K562 (cell line): ENCODE measurements around the gene DYRK4.

Source experiments
- EZH2 ChIP-seq: IDR thresholded peaks from 2 replicates; pipeline ENCODE4 v1.6.1; 2012; ENCODE audit warnings: low read depth, mild to moderate bottlenecking, inconsistent platforms, low read length, borderline replicate concordance
- HDGF ChIP-seq: fragments of 450-650 bp; IDR thresholded peaks from 2 replicates; pipeline ENCODE4 v1.6.1; 2016
- ILF3 ChIP-seq: fragments of 450-650 bp; IDR thresholded peaks from 2 replicates; pipeline ENCODE4 v1.6.1; 2018; ENCODE audit warnings: antibody characterized with exemption, mild to moderate bottlenecking, moderate library complexity, borderline replicate concordance
- MYC ChIP-seq, 2 experiments: fragments of 250-450 bp in 1 of 2; sonication (Bioruptor Pico) in 1 of 2; IDR thresholded peaks; 2 replicates each; pipeline versions ENCODE4 v1.5.1 to v1.6.1; 2012 to 2021; ENCODE audit warnings: low read depth in 2 of 2, borderline replicate concordance in 1 of 2, improper control_type of control experiment in 1 of 2, low read length in 1 of 2, mild to moderate bottlenecking in 1 of 2, moderate library complexity in 1 of 2
- MYNN ChIP-seq, 2 experiments: sonication (generic); formaldehyde crosslinking in 1 of 2; IDR thresholded peaks; 2 replicates each; pipeline versions ENCODE4 v1.5.0 to v1.6.1; 2016 to 2020; ENCODE audit warnings: antibody characterized with exemption in 1 of 2, missing genetic modification reagents in 1 of 2
- RFX1 ChIP-seq: fragments of 450-650 bp; IDR thresholded peaks from 2 replicates; pipeline ENCODE4 v1.6.1; 2016; ENCODE audit warnings: mild to moderate bottlenecking, moderate library complexity
- TAF7 ChIP-seq: fragments of 450-650 bp; IDR thresholded peaks from 2 replicates; pipeline ENCODE4 v1.6.1; 2016; ENCODE audit warnings: missing genetic modification characterization, missing compliant biosample characterization
- TCF7L2 ChIP-seq: fragments of 150-350 bp; IDR thresholded peaks from 2 replicates; pipeline ENCODE4 v1.6.1; 2016; ENCODE audit warnings: low read depth, mild to moderate bottlenecking, low read length, moderate library complexity
- ZNF134 ChIP-seq: fragments of 250-450 bp; sonication (Bioruptor Pico); conservative IDR thresholded peaks from 2 replicates; pipeline ENCODE4 v1.4.0; 2020
- TF ChIP-seq, protein P1 (sequence below): sonication (generic); formaldehyde crosslinking; IDR thresholded peaks from 2 replicates; pipeline ENCODE4 v1.8.1; 2023; ENCODE audit warnings: mild to moderate bottlenecking, missing genetic modification reagents
- TF ChIP-seq, protein P2 (sequence below), 3 experiments: IDR thresholded peaks in 2 of 3; conservative IDR thresholded peaks in 1 of 3; 2 replicates each; pipeline ENCODE4 v1.5.1; 2011 to 2012; ENCODE audit warnings: low read length in 3 of 3, mild to moderate bottlenecking in 3 of 3, control low read depth in 2 of 3, improper control_type of control experiment in 1 of 3, inconsistent platforms in 1 of 3, low read depth in 1 of 3, mixed read lengths in 1 of 3, moderate library complexity in 1 of 3; ENCODE audit not compliant: insufficient read depth in 2 of 3

- TF ChIP-seq, protein P1, sequence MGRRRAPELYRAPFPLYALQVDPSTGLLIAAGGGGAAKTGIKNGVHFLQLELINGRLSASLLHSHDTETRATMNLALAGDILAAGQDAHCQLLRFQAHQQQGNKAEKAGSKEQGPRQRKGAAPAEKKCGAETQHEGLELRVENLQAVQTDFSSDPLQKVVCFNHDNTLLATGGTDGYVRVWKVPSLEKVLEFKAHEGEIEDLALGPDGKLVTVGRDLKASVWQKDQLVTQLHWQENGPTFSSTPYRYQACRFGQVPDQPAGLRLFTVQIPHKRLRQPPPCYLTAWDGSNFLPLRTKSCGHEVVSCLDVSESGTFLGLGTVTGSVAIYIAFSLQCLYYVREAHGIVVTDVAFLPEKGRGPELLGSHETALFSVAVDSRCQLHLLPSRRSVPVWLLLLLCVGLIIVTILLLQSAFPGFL (CRISPR knock-in tag): no peak
- TF ChIP-seq MYC (IDR thresholded peaks at IDR 0.05; ENCODE audit: low read depth, low read length) (no peak), MYC (CRISPR knock-in tag; IDR thresholded peaks at IDR 0.05; ENCODE audit: borderline replicate concordance, low read depth) (no peak), TAF7 (no peak), ZNF134 (CRISPR knock-in tag) (no peak), MYNN (IDR thresholded peaks at IDR 0.05) (no peak), MYNN (CRISPR knock-in tag; IDR thresholded peaks at IDR 0.05) (no peak), HDGF (no peak), RFX1 (no peak), EZH2 (no peak), TCF7L2 (no peak), ILF3 (no peak)
- TF ChIP-seq, protein P2, sequence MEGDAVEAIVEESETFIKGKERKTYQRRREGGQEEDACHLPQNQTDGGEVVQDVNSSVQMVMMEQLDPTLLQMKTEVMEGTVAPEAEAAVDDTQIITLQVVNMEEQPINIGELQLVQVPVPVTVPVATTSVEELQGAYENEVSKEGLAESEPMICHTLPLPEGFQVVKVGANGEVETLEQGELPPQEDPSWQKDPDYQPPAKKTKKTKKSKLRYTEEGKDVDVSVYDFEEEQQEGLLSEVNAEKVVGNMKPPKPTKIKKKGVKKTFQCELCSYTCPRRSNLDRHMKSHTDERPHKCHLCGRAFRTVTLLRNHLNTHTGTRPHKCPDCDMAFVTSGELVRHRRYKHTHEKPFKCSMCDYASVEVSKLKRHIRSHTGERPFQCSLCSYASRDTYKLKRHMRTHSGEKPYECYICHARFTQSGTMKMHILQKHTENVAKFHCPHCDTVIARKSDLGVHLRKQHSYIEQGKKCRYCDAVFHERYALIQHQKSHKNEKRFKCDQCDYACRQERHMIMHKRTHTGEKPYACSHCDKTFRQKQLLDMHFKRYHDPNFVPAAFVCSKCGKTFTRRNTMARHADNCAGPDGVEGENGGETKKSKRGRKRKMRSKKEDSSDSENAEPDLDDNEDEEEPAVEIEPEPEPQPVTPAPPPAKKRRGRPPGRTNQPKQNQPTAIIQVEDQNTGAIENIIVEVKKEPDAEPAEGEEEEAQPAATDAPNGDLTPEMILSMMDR (IDR thresholded peaks at IDR 0.05 in 2 of 3, conservative IDR thresholded peaks at IDR 0.05 in 1 of 3; ENCODE audit: insufficient read depth in 2 of 3, low read depth in 1 of 3, low read length in 3 of 3): peak in 2 of 3 experiments; percentile 12 to 45; a peak in 1 of 6 replicates
Observed at GRCh38 chr12:4526923-4527546, 35.0 kb upstream of the DYRK4 start.
